Vagina (tissue), 2 donors: ENCODE measurements around the gene CENPW.

Experiments used
- CTCF ChIP-seq, 3 experiments: fragments of 450-650 bp in 2 of 3; fragments of 200-600 bp in 1 of 3; sonication (generic) in 1 of 3; IDR thresholded peaks; one replicate each; pipeline ENCODE4 v1.5.1; 2017 to 2019; ENCODE audit warnings: antibody characterized with exemption in 3 of 3, mild to moderate bottlenecking in 2 of 3, moderate library complexity in 2 of 3
- POLR2A ChIP-seq, 2 donors: fragments of 450-650 bp; IDR thresholded peaks; one replicate each; pipeline ENCODE4 v1.6.1; 2017; ENCODE audit warnings: antibody characterized with exemption in 2 of 2, mild to moderate bottlenecking in 2 of 2, moderate library complexity in 2 of 2
- POLR2AphosphoS5 ChIP-seq, 2 donors: sonication (generic); formaldehyde crosslinking; IDR thresholded peaks; one replicate each; pipeline ENCODE4 v1.9.0; 2017; ENCODE audit warnings: antibody characterized with exemption in 2 of 2, mild to moderate bottlenecking in 2 of 2, low read depth in 1 of 2; ENCODE audit not compliant: insufficient read depth in 1 of 2

GRCh38 chr6:126312013-126312665 lies 27.8 kb upstream of the CENPW start:
- TF ChIP-seq POLR2AphosphoS5 (IDR thresholded peaks at IDR 0.05; ENCODE audit: insufficient read depth in 1 of 2, low read depth in 1 of 2) = no peak
- TF ChIP-seq CTCF (IDR thresholded peaks at IDR 0.05) = no peak
- no peak for TF ChIP-seq POLR2A (IDR thresholded peaks at IDR 0.05)
